Measurements from ENCODE around the gene LRRC19. TPM values are rescaled to one million over a fixed set of nuclear protein-coding genes. Genes with fewer than 3 reads are reported as not detected.

The LRRC19 gene
- total RNA-seq, 1 experiment from 2014 or later = not detected

DNA sequence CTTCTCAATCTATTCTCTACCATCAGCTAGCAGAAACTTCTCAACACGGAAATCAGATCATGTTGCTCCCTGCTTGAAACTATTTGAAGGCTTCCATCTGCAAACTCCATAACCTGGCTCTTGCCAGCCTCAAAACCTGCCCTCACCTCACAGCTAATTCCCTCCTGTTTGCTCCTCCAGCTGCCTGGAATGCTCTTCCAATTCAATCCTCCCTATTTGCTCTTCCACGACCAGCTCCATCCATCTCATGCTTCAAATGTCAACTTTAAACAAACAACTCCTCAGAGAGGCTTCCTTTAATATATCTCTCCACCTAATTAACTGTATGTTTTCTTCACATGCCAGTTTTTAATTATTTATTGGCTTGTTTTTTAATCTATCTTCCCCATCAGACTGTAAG, 59.9 kb downstream of the LRRC19 start:
- in situ Hi-C loops (cut with HindIII; ENCODE audit: low pct_unique_long_range_greater_than_20kb, low sequenced_read_pairs) = no loop called here
- TF ChIP-seq, protein P1, sequence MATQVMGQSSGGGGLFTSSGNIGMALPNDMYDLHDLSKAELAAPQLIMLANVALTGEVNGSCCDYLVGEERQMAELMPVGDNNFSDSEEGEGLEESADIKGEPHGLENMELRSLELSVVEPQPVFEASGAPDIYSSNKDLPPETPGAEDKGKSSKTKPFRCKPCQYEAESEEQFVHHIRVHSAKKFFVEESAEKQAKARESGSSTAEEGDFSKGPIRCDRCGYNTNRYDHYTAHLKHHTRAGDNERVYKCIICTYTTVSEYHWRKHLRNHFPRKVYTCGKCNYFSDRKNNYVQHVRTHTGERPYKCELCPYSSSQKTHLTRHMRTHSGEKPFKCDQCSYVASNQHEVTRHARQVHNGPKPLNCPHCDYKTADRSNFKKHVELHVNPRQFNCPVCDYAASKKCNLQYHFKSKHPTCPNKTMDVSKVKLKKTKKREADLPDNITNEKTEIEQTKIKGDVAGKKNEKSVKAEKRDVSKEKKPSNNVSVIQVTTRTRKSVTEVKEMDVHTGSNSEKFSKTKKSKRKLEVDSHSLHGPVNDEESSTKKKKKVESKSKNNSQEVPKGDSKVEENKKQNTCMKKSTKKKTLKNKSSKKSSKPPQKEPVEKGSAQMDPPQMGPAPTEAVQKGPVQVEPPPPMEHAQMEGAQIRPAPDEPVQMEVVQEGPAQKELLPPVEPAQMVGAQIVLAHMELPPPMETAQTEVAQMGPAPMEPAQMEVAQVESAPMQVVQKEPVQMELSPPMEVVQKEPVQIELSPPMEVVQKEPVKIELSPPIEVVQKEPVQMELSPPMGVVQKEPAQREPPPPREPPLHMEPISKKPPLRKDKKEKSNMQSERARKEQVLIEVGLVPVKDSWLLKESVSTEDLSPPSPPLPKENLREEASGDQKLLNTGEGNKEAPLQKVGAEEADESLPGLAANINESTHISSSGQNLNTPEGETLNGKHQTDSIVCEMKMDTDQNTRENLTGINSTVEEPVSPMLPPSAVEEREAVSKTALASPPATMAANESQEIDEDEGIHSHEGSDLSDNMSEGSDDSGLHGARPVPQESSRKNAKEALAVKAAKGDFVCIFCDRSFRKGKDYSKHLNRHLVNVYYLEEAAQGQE (IDR thresholded peaks at IDR 0.05; ENCODE audit: insufficient read depth in 1 of 2, low read depth in 2 of 2, low read length in 1 of 2) = no peak
- TF ChIP-seq POLR2AphosphoS5 (IDR thresholded peaks at IDR 0.05; ENCODE audit: low read depth, low read length) = no peak
- TF ChIP-seq SIN3A (IDR thresholded peaks at IDR 0.05; ENCODE audit: borderline replicate concordance, insufficient read depth, low read depth, low read length) = no peak
- TF ChIP-seq TCF7L2 (IDR thresholded peaks at IDR 0.05; ENCODE audit: low read depth, low read length) = no peak
- TF ChIP-seq, protein P2, sequence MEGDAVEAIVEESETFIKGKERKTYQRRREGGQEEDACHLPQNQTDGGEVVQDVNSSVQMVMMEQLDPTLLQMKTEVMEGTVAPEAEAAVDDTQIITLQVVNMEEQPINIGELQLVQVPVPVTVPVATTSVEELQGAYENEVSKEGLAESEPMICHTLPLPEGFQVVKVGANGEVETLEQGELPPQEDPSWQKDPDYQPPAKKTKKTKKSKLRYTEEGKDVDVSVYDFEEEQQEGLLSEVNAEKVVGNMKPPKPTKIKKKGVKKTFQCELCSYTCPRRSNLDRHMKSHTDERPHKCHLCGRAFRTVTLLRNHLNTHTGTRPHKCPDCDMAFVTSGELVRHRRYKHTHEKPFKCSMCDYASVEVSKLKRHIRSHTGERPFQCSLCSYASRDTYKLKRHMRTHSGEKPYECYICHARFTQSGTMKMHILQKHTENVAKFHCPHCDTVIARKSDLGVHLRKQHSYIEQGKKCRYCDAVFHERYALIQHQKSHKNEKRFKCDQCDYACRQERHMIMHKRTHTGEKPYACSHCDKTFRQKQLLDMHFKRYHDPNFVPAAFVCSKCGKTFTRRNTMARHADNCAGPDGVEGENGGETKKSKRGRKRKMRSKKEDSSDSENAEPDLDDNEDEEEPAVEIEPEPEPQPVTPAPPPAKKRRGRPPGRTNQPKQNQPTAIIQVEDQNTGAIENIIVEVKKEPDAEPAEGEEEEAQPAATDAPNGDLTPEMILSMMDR (IDR thresholded peaks at IDR 0.05) = no peak
- ATAC-seq = no peak
- H3K4me3 ChIP-seq (ENCODE audit: low read depth in 2 of 2, low read length in 2 of 2) = peak overlapping the region; percentile 66 to 74
- H3K4me1 ChIP-seq (ENCODE audit: control insufficient read depth, insufficient read depth, low read length) = no peaks in the 10 kb centered on the region; the same call in 1 of the 2 replicates
- CTCF ChIA-PET = no interaction called here
- intact Hi-C loops (cut with micrococcal nuclease; ENCODE audit: unreplicated experiment) = no loop called here
- H3K9me3 ChIP-seq (ENCODE audit: control insufficient read depth, insufficient read depth, low read depth, low read length) = no peaks in the 10 kb centered on the region
- POLR2A ChIA-PET = no interaction called here
- H3K27ac ChIP-seq (ENCODE audit: low read length) = peak overlapping the region; percentile 79
- no peak for DNase-seq (ENCODE audit: low read depth, low spot score)
- H3K36me3 ChIP-seq (ENCODE audit: control insufficient read depth, insufficient read depth, low read length) = no peaks in the 10 kb centered on the region; the same call in none of the 2 replicates
- TSS peak; percentile 81 for BruUV-seq (replicated peaks)
- H3K27me3 ChIP-seq (ENCODE audit: control insufficient read depth, insufficient read depth, low read length) = no peaks in the 10 kb centered on the region

Other genes with a start within 250 kb of the LRRC19 start
- 7.2 TPM for gene CAAP1, start 112.9 kb downstream of the LRRC19 start, total RNA-seq (2021; ENCODE audit: unreplicated experiment)
- 13.3 TPM for gene PLAA, start 58.4 kb downstream of the LRRC19 start, total RNA-seq (2021; ENCODE audit: unreplicated experiment)
- 6.0 TPM for gene IFT74, start 49.3 kb downstream of the LRRC19 start, total RNA-seq (2021; ENCODE audit: unreplicated experiment)
- not detected for gene TEK, start 103.6 kb upstream of the LRRC19 start, total RNA-seq (2021; ENCODE audit: unreplicated experiment)

All from Panc1 (cell line).